Nephron (organoid): ENCODE measurements around the gene ZNF862.

Experiments
- H3K27ac Mint-ChIP-seq, 3 experiments: 2 replicates each; pipeline ENCODE4 v1.8.0; 2020; ENCODE audit warnings: mixed read lengths in 3 of 3, mild to moderate bottlenecking in 2 of 3, moderate library complexity in 1 of 3
- H3K27me3 Mint-ChIP-seq: 2 replicates; pipeline ENCODE4 v1.8.0; 2021; ENCODE audit warnings: low read depth, mild to moderate bottlenecking, moderate library complexity, mixed read lengths
- H3K36me3 Mint-ChIP-seq: 2 replicates; pipeline ENCODE4 v1.8.0; 2020; ENCODE audit warnings: low read depth, mixed read lengths
- H3K4me1 Mint-ChIP-seq: 2 replicates; pipeline ENCODE4 v1.8.0; 2020; ENCODE audit warnings: mixed read lengths
- H3K4me3 Mint-ChIP-seq, 3 experiments: 2 replicates each; pipeline ENCODE4 v1.8.0; 2020; ENCODE audit warnings: mild to moderate bottlenecking in 3 of 3, mixed read lengths in 3 of 3, moderate library complexity in 2 of 3
- H3K9me3 Mint-ChIP-seq: 2 replicates; pipeline ENCODE4 v1.8.0; 2020; ENCODE audit warnings: mixed read lengths
- TF ChIP-seq, protein P1 (sequence below), 3 experiments: fragments of 200-600 bp; sonication (generic); IDR thresholded peaks; one replicate each; pipeline ENCODE4 v1.5.0; 2021; ENCODE audit warnings: antibody characterized with exemption in 3 of 3; ENCODE audit not compliant: unreplicated experiment in 3 of 3

ZNF862 gene

DNA sequence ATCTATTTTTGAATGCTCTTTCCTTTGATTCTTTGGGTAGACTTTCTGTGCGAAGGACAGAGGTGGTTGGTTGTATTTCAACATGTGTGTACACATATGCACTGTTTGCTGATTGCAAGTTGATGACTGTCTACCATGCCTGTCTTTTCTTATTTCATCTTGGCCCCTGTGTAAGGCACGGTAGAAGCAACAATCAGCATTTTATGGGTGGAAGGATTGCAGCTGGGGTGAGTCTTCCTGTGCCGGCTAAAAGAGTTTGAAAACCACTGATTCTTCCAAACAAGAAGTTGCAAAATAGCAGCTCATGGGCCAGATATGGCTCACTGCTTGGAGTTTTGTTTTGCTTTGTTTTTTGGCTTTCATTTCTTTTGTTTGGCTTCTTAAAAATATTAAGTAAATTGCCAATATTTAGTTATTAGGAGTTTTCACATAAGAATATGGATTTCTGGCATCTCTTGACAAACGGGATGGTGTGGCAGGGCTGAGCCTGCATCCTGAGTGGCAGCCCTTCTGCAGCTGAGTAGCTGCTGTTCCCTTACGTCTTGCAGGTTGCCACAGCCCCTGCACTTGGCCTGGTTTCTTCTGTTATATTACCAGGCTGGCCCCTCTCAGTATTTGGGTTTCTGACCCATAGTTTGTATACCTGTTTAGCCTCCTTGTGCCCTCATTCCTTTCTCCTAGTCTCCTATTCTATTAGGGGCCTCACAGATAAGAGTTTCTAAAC is 7.2 kb downstream of the ZNF862 start:
- H3K36me3 Mint-ChIP-seq, result peaks cover 17% of the 10 kb centered on the region
- H3K27ac Mint-ChIP-seq, result no peak overlapping the region
- H3K9me3 Mint-ChIP-seq, result no peaks in the 10 kb centered on the region
- H3K27me3 Mint-ChIP-seq, result no peaks in the 10 kb centered on the region
- TF ChIP-seq, protein P1, sequence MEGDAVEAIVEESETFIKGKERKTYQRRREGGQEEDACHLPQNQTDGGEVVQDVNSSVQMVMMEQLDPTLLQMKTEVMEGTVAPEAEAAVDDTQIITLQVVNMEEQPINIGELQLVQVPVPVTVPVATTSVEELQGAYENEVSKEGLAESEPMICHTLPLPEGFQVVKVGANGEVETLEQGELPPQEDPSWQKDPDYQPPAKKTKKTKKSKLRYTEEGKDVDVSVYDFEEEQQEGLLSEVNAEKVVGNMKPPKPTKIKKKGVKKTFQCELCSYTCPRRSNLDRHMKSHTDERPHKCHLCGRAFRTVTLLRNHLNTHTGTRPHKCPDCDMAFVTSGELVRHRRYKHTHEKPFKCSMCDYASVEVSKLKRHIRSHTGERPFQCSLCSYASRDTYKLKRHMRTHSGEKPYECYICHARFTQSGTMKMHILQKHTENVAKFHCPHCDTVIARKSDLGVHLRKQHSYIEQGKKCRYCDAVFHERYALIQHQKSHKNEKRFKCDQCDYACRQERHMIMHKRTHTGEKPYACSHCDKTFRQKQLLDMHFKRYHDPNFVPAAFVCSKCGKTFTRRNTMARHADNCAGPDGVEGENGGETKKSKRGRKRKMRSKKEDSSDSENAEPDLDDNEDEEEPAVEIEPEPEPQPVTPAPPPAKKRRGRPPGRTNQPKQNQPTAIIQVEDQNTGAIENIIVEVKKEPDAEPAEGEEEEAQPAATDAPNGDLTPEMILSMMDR (IDR thresholded peaks at IDR 0.05; ENCODE audit: unreplicated experiment in 3 of 3), result no peak
- H3K4me1 Mint-ChIP-seq, result peaks cover 6% of the 10 kb centered on the region
- no peak overlapping the region for H3K4me3 Mint-ChIP-seq

DNA sequence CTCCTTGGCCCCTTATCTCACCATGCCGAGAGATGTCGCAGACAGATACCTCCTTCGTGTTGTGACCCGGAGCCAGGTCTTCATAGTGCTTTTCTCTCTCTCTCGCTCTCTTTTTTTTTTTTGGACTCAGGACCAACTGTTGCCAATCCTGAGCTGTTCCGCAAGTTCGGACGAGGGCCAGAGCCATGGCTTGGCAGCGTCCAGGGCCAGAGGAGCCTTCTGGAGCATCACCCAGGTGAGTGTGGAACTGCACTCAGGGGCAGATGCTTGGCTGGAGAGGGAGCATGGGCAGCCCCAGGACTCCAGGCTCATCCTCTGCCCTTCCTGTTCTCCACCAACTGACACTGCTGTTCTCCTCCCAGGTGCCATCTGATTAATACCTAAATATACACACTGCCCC is 7.8 kb downstream of the ZNF862 start:
- H3K4me3 Mint-ChIP-seq, result no peak overlapping the region
- H3K27ac Mint-ChIP-seq, result no peak overlapping the region
- TF ChIP-seq, protein P1 (IDR thresholded peaks at IDR 0.05; ENCODE audit: unreplicated experiment in 3 of 3), result no peak
- H3K36me3 Mint-ChIP-seq, result peaks cover 17% of the 10 kb centered on the region
- no peaks in the 10 kb centered on the region for H3K9me3 Mint-ChIP-seq
- H3K27me3 Mint-ChIP-seq, result no peaks in the 10 kb centered on the region
- peaks cover 10% of the 10 kb centered on the region for H3K4me1 Mint-ChIP-seq

DNA sequence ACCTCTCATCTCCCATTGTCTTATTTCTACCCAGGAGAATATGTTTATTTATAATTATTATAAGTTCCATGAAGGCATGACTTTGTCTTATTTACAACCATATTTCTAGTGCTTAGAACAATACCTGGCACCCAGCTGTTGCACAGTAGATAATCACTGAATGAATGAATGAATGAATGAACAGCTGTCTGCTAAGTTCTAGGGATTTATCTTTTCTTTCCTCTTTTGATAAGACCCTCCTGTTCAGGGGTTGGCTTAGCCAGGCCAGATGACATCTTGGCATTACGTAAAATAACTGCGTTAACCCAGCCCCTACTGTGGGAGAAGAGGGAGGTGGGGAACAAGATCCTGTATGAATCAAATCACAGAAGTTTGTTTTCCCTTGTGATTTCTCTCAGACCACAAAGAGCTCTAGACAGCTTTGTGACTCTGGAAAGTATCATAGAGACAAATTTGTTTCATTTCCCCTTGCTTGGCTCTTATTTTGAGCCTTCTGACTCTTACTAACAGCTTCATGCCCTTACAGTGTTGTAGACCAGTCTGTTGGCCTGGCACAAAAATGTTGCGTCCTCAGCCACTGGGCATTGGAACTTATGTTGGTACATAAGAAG is 8.4 kb downstream of the ZNF862 start:
- Mint-ChIP-seq H3K4me3 (no peak overlapping the region), H3K27ac (no peak overlapping the region), H3K36me3 (peaks cover 17% of the 10 kb centered on the region), H3K27me3 (no peaks in the 10 kb centered on the region), H3K4me1 (peaks cover 10% of the 10 kb centered on the region), H3K9me3 (no peaks in the 10 kb centered on the region)
- TF ChIP-seq, protein P1 (IDR thresholded peaks at IDR 0.05; ENCODE audit: unreplicated experiment in 3 of 3), result no peak

DNA sequence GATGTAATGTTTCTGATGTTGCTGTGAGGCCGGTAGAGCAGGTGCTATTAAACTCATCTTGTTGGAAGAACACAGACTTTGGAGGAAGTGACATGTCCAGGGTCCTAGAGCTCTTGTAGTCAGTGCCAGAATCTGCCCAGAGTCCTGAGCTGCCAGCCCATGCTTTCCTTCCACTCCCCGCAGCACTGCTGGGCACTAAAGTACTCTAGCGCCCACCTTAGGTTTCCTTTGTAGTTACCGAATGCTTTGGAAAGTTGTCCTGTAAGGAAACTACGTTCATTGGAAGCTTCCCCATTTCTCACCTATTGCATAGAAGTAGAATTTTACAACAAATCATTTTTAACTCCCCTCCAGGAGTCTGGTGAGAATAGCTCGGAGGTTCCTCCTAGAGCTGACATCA is 11.0 kb downstream of the ZNF862 start:
- TF ChIP-seq, protein P1 (IDR thresholded peaks at IDR 0.05; ENCODE audit: unreplicated experiment in 3 of 3), result no peak
- Mint-ChIP-seq H3K27ac (no peak overlapping the region), H3K4me3 (no peak overlapping the region), H3K4me1 (peaks cover 20% of the 10 kb centered on the region), H3K27me3 (no peaks in the 10 kb centered on the region), H3K9me3 (no peaks in the 10 kb centered on the region), H3K36me3 (peaks cover 21% of the 10 kb centered on the region)

DNA sequence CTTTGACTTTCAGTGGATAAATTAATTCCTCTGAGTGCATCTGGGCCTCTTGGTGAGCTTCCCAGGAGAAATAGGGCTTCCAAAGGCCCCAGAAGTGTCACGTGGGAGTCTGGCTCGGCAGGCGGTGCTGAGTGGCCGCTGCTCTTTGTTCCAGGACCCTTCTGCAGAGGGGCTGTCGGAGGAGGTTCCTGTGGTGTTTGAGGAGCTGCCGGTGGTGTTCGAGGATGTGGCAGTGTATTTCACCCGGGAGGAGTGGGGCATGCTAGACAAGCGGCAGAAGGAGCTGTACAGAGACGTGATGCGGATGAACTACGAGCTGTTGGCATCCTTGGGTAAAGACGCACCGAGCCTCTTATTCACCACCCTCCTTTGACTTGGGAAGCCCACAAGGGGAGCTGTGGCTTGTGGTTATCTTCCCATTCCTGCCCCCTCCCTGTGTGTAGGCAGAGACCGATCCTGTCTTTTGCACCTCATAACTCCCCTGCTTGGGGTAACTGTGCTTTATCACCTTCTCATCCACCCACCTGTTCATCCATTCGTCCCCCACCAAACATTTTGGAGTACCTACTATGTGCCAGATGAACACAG is 11.9 kb downstream of the ZNF862 start:
- H3K4me3 Mint-ChIP-seq, result no peak overlapping the region
- H3K4me1 Mint-ChIP-seq, result peaks cover 29% of the 10 kb centered on the region
- H3K27me3 Mint-ChIP-seq, result no peaks in the 10 kb centered on the region
- H3K36me3 Mint-ChIP-seq, result peaks cover 21% of the 10 kb centered on the region
- H3K9me3 Mint-ChIP-seq, result no peaks in the 10 kb centered on the region
- no peak overlapping the region for H3K27ac Mint-ChIP-seq
- TF ChIP-seq, protein P1 (IDR thresholded peaks at IDR 0.05; ENCODE audit: unreplicated experiment in 3 of 3), result no peak
